GM21367 (cell line): ENCODE results near the gene ARAP2.

Experiments used
- ATAC-seq: cut with Tn5 transposase; IDR thresholded peaks from one replicate; pipeline ENCODE4 v1.9.1; 2021; ENCODE audit not compliant: unreplicated experiment

Gene ARAP2

DNA sequence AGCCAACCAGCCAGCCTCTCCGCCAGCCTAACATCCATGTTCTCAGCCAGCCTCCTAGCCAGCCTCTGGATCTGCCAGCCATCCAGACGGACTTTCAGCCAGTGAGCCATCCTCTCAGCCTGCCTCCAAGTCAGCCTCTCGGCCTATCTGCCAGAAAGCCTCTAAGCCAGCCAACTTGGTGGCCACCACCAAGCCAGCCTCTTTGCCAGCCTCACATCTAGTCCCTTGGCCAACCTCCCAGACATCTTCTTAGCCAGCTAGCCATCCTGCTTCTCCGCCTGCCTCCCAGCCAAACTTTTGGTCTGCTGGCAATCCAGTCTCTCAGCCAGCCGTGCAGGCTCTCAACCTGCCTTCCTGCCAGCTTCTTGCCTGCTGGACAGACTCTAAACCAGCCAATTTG is 16.4 kb upstream of the ARAP2 start:
- ATAC-seq = no peak

DNA sequence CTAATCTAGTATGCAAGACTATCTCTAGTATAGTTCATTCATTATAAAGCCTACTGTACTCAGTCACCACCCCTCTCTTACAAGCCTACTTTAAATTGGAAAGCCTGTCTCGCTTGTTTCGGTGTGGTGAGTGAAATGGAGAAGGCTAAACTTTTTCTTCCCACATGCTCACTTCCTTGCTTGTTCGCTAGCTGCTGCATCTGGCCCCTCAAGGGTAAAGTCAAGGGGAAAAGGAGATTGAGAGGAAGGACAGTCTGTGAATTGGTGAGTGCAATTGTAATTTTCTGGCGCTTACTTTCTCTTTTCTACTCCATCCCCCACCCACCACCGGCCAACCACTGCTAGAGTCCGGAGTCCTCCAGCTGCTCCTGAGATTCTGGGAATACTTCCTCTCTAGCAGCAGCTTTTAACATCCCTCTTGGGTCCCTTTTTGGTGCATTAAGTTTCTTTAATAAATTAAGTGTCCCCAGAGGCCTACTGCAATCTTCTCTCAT is 12.1 kb upstream of the ARAP2 start:
- peak; percentile 43 for ATAC-seq

DNA sequence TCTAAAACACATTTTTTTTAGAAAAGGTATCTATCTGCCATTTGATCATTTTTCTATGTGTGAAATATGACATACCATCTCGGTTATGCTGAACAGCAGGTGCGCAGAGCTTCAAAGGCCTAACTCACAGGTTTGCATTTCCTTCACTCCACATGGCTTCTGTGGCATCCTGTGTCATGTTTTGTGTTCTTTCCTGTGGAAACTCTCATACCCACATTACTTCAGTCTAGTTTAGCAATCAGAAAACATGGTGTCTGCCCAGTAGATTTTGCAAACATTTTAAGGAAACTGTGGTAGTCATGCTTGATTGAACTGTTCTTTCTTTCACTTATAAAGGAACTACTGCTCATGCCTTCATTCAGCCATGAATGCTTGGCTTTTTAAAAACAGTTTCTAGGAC is 11.3 kb upstream of the ARAP2 start:
- ATAC-seq = peak; percentile 81

DNA sequence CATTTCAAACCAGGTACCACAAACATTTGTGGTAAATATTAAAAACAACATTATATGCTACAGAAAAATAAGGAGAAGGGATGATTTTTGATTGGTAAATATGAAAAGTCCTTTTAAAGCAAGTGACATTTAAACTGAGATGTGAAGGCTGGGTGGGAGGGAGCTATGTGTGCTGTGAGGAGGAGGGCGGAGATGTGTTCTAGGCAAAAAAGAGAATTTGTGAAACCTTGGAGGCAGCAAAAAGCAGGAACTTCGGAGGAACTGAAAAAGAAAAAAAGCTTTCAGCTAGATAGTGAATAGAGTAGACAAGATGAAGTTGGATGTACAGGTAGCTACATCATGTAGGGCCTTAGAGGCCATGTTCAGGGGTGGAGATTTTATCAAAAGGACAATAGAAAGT is 10.1 kb upstream of the ARAP2 start:
- ATAC-seq = no peak

DNA sequence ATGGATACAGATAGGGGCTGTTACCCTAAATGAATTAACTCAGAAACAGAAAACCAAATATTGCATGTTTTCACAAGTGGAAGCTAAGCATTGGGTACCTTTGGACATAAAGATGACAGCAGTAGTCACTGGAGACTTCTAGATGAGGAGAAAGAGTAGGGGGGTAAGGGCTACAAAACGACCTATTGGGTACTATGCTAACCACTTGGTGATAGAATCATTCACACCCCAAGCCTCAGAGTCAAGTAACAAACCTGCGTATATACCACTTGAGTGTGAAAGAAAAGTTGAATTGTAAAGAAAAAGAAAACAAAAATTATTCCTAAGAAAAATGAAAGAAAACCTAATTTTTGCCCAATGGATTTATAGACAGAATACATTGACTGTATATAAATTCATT is 7.7 kb upstream of the ARAP2 start:
- ATAC-seq = no peak

DNA sequence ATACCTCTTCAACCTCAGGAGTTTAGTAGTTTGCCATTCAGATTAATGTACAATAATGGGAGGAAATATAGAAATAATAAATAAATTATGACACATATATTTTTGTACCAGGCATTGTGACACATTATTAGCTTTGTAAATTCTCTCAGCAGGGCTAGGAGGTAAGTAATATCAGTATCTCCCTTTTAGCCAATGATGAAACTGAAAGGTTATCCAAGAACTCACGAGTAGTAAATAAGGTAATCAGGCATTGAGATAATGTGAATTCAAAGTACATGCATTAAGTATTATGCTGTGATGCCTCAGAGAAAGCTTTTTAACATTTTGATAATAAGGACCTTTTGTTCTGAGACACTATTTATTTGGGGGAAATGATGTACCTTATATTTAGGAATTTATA is 5.3 kb upstream of the ARAP2 start:
- no peak for ATAC-seq

DNA sequence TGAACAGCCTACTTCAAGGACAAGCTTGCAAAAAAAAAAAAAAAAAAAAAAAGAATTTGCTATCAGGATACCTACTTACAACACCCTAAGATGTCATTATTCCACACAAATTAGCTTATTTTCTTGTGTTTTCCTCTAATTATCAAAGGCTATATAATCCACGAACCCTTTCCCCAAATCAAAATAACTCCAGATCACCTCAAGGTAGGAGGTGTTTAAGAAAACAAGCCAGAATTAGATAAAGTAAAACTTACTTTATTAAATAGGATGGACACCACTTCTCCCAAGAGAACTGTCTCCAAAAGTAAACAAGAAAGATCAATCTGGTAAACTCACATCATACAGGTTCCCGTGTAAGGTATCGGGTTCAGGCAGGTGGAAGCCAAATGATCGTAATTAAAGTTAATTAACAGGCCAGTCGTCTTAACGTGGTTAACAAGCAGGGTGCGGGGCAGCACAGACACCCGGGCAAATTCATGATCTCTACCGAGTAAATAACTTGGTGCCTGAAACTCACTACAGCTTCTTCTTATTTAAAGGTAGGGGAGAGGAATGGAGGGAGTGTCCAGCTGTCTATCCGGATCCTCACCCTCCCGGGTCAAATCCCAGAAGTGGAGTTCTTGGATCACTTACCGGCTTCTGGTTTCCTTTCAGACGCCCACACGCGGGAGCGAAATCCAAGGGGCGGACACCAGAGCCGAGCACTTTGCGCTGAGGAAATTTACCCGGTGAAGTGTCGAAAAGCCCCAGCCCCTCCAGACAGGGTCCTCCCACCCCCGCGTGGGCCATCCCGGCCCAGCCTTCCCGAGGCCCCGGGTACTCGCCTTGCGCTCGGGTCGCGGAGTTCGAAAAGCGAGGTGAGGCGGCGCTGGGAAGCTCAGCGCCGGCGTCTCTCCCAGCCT is 708 bp downstream of the ARAP2 start:
- peak; percentile 23 for ATAC-seq

DNA sequence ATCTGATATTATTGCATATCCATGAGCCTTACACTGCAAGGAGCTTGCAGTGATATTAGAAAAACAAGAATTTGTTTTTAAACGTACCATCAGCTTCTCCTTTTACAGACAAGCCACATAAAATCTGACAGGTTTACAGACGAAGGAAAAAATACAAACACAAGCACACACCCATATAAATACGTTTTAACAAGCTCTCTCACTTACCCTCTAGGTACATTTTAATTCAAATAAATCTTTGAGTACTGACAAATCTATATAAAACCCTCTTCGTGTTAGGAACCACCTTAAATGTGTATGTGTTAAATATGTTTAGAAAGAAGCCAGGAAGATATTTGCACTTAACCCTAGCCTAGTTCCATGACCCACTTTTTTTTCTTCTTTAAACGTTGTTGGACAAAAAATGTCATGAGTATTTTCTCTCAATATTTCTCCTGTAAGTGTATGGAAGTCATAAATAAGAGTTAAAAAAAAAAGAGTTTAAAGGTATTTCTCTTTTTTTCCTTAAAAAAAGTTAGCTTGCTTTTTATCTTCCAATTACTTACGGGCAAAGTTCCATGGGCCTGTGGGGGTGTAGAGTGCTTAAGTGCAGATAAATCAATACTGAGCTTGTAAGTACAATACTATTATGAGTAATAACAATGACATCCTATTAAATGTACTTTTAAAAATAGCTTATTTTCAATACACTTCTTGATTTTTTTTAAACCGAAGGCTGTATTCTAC is 1.5 kb downstream of the ARAP2 start:
- no peak for ATAC-seq

DNA sequence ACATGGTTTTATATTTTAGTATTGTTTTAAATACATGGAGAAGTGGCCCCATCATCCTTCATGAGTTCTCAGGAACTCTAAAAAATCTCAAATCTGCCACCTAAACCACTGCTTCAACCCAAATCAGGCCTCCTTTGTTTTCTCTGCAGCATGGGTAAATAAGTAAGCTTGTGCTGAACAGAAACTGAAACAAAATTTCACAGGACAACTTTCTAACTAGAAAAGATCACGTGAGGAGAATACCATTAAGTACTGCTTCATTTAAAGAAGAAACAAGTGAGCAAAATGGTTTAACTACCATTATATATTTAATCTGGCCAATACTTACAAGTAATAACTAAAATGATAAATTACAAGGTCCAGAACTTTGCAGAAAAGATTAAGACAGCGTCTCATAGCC is 2.5 kb downstream of the ARAP2 start:
- peak; percentile 55 for ATAC-seq

DNA sequence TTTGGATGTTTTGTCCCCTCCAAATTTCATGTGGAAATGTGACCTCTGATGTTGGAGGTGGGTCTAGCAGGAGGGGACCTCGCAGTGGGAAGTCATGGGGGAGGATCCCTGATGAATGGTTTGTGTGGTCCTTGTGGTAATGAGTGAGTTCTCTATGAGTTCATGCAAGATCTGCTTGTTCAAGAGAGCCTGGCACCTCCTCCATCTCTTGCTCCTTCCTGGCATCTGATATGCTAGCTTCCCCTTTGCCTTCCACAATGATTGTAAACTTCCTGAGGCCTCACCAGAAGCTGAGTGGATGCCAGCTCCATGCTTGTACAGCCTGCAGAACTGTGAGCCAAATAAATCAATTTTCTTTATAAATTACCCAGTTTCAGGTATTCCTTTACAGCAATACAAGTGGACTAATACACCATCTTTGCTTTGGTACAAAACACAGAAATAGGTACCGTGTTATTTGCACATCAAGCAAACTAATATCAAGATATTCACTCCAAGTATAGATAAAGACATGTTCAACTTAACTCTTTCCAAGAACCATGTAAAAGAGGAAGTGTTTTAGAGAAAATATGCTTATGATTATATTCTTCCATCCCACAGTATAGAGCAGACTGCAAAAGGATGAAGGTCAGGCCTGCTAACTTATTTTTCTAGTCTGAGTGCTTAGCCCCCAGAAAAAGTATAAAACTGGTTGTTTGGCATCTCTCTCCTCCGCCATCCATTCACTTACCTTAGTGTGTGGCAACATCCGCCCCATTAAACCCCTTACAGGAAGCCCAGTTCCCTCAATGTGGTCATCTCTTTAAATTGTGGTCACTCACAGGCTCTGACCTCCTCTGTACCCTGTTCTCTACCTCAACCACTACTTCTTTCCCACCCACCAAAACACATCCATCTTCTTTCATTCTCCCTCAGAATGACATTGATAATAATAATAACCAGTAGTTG is 6.7 kb downstream of the ARAP2 start:
- no peak for ATAC-seq

DNA sequence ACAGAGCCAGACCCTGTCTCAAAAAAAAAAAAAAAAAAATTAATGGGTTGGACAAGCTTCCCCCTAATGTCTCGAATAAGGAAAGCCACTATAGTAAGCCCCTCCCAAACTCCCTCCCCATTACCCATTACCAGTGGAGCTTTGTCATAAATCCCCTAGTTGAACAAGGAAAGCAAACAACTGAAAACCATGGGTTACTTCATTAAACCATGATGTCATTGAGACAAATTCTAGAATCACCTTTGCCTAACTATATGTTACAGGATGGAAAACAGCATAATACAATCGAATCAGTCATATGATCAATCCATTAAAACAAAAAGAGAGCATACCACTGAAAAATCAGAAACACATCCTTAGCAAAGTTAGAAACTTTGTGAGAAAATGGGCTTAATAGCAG is 8.2 kb downstream of the ARAP2 start:
- ATAC-seq = no peak

DNA sequence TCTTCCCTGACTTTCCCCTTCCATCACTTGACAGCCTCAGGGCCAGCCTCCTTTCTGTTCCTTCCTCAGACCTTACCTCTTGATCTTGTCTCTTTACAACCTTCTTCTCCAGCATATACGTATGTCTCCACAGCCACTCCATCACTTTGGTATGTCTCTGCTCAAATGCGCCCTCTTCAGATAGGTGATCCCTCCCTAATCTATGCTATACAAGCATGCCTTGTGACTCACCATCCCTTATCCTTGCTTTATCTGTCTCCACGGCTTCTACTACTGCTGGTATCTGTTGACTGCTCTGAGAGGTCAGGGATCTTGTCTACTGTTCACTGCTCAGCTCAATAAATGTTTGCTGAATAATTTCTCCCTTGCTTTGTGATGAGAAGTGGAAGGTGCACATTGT is 9.0 kb downstream of the ARAP2 start:
- ATAC-seq = no peak

DNA sequence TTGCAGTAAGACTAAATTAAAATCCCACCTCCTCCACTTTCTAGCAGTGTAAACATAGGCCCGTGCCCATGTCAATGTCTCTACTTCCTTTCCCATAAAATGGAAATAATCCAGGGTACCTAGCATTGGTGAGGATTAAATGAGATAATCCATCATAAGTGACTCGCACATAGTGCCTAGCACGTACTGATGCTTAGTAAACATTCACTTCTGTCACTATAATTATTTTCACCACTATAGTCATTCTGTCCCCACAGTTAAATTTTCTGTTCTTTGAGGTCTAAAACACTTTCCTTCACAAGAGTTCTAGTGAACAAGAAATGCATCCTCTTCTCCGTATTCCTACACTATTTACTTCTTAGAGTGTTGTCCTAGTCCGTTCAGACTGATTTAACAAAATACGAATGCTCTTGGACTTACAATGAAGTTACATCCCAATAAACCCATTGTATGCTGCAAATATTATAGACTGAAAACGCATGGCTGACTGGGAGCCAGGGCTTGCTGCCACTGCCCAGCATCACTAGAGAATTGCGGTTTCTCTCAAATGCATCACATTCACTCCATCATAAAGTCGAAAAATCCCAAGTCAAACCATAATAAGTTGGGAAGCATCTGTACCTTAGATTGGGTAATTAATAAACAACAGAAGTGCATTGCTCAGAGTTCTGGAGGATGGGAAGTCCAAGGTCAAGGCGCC is 10.6 kb downstream of the ARAP2 start:
- ATAC-seq = no peak

DNA sequence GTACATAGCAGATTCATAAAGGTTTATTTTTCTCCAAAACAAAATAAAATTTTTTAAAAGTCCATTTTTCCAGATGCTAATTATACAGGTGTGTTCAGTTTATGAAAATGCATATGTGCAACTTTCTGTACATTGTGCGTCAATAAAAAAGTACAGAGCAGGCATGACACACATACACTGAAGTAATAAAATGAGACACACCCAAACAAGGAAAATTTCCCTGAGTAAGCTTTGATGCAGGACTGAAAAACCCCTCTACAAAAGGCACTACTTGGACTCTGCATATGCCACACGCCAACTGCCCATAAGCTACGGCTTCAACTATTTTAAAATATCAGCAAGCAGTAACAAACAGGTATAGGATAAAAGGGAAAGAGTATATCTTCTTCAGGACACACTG is 13.8 kb downstream of the ARAP2 start:
- no peak for ATAC-seq

DNA sequence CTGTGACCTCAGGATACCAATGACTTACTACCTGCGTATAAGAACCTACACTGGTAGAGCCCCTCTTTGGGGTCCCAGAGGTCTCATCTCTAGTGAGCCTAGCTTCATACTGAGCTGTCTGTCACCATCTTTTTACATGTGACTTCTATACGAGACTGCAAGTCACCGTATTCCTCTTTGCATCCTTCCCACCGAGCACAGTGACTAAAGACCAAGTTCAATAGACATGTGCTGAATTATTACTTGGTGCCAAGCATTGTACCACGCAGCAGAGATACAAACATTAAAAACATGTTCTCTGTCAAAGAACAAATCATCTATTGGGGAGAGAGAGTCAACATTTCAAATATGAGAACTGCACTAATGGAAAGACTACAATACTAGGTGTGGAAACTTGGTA is 16.4 kb downstream of the ARAP2 start:
- ATAC-seq = no peak

DNA sequence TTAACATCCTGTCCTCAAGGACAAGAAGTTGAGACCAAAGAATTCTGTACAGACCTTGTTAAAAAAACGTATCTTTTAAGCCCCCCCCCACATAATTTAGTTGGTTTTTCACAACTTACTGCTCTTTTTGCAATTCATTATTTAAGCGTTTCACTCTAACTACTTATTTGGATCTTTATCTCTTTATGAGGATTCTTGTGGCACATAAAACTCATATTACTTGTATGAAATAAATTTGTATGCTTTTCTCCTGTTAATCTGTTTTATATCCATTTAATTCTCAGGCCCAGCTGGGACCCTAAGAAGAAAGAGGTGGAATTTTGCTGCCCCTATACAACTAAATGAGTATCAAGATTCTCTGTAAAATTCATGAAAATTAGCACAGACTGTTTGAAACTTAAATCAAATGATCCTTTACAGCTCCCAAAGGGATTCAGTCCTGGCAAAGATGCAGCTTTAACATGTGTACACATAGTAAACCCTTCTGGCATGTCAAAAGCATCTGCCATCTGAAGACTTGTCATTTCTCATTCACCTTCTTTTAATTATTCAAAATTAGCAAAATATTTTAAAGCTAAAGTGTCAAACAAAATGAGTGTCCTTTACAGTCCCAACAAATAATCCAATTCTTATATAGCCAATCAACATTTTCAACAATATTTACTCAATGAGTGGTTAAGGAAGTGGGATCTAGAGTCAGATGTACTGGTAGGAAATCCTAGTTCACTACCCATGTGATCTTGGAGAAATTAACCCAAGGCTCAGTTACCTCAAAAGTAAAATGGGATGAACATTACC is 17.7 kb downstream of the ARAP2 start:
- no peak for ATAC-seq

DNA sequence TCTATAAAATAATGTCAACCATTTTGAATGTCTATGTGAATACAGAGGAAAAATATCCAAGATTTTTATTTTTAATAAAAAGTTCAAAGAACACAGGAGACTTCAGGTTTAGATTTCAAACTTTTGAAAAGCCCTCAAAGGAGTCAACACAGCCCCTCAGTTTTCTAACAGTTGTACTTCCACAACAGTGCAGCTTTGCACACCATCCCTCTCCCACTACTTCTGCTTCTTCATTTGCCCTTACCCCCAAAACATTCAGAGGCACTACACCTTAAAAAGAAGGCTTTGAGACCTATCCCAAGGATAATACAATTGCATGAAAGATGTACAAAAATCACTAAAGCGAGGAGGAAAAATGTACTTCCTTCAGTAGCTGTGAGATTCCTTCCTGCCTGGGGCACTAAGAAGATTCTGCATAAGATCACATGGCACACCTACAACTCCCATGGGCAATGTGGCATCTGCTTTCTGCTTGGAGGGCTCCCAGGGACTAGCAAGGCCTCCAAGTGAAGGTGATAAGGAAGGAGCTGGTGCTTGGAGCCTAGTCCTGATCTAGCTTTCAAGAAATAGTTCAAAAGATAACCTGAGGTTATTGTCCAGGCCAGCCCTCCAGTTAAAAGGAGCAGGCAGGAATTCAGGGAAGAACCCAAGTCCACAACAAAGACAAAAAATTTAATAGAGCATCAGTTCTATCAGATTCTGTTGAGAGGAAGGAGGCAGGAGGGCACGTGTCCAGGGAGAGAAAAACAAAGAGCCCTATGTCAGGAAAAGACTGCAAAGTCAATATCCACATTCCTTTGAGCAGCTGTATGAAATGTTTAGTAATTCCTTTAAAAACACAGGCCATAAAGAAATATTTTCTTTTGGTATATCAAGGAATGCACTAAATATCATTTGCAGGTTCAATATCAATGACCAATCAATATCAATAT is 19.1 kb downstream of the ARAP2 start:
- no peak for ATAC-seq

DNA sequence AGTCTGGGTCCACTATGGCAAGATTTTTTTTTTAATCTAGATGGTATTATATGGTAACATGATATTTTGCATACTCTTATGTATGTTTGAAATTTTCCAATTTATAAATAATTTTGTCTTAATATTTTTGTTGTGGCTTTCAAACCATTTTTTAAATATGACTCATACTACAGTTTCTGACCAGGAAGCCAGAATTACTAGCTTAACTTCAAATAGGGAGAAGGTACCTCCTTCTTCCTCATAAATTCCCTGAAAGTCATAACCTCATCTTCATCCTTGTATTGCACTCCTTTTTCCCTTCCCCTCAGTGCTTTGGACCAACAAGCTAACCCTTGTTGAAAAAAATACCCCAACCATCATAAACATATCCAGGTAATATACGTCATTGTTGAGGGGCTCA is 21.6 kb downstream of the ARAP2 start:
- no peak for ATAC-seq

DNA sequence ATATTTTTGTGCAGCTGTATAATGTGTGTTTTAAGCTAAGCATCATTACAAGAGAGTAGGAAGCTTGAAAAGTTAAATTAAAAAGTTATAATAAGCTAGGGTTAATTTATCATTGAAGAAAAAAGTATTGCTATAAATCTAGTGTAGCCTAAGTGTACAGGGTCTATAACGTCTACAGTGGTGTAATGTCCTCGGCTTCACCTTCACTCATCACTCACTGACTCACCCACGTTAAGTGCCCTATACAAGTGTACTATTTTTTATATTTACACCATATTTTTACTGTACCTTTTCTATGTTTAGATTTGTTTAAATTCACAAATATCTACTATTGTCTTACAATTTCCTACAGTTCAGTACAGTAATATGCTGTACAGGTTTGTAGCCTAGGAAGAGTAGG is 23.5 kb downstream of the ARAP2 start:
- ATAC-seq = no peak
